Left colon (tissue), 2 donors: ENCODE results near the gene CCDC106. TPM values are rescaled to one million over a fixed set of nuclear protein-coding genes. Genes with fewer than 3 reads are reported as not detected.

Experiments
- ATAC-seq: fragments of 200-7000 bp; cut with Tn5 transposase; one replicate; pipeline ENCODE4 v1.9.1; 2020; ENCODE audit warnings: mild to moderate bottlenecking, moderate library complexity
- DNase-seq, 2 donors: peaks; one replicate each; pipeline ENCODE4 v3.0.0-alpha.2; 2020
- intact Hi-C, 2 donors: fragments of 100-400 bp; cut with DNase I in 1 of 2; cut with micrococcal nuclease in 1 of 2; formaldehyde crosslinking; loops; one replicate each; pipeline versions ENCODE4 v1.11.2 to v1.14.0; 2022; cut with DNase I, micrococcal nuclease
- total RNA-seq, 2 donors: library from RNA; stranded (reverse); fragmentation: NEBNext Ultra II Directional; extraction: Animal tissue kit (Norgen Biotek cat#: 25700); gene quantifications; one replicate each; pipeline ENCODE4 v1.2.1, GENCODE V29; 2021
- donor health status: DM: no; HTN: no; CAD: no.
- donor health status: DM: yes; HTN: yes; CAD: no.

Gene CCDC106
- total RNA-seq, 2 donors from 2014 or later: 6.2 to 6.7 TPM

DNA sequence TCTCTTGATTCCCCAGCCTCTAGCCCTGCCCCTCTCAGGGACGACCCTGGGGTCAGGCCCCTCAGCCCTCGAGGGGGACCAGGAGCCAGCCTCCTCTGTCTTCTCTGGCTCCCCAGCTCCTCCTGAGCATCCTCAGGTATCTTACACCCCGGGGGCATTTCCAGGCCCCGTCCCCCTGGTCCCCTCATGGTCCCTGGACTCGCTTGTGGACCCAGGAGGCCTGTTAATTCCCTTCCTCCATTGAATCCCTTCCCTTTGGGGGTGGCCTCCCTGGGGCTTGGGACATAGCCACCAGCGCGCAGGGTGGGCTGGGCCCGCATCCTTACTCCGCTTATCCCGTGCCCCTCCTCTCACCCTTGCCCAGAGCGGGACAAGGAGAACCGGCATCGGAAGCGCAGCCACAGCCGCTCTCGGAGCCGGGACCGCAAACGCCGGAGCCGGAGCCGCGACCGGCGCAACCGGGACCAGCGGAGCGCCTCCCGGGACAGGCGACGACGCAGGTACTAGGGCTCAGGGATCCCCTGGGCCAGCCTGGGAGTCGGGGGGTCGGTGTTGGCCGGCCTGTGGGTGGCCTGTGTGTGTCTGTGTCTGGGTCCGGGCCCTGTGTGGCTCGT is 10.9 kb downstream of the CCDC106 start:
- ATAC-seq: no peak
- intact Hi-C loops: no loop called here
- DNase-seq: no peak

- intact Hi-C loops: no loop called here
- DNase-seq: no peak
Observed at GRCh38 chr19:55659822-55660221, 11.8 kb downstream of the CCDC106 start.

DNA sequence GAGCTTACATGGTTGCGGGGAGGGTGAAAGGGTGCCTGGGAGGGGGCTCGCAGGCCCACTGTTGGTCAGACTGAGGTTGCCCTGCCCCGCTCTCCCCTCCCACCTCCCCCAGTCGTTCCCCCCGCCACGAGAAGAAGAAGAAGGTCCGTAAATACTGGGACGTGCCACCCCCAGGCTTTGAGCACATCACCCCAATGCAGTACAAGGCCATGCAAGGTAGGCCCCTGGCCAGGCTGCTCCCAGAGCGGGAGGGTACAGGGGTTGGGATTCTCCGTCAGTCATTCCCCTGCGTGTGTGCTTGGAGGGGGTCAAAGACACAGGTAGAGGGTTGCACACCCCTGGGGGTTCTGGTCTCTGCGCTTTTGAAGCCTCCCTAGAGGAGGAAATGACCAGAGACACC is 12.4 kb downstream of the CCDC106 start:
- intact Hi-C loops: no loop called here
- ATAC-seq: no peak
- no peak for DNase-seq

More at GRCh38 chr19:55659822-55660221, 11.8 kb downstream of the CCDC106 start:
- ATAC-seq: no peak

GRCh38 chr19:55660991-55661390 is 13.0 kb downstream of the CCDC106 start:
- DNase-seq (no peak), ATAC-seq (no peak)
- intact Hi-C loops: no loop called here

GRCh38 chr19:55661826-55662225 is 13.8 kb downstream of the CCDC106 start:
- no peak for ATAC-seq
- DNase-seq: no peak
- intact Hi-C loops: no loop called here

GRCh38 chr19:55663846-55664536 is 16.0 kb downstream of the CCDC106 start:
- intact Hi-C loops: no loop called here
- ATAC-seq: no peak
- no peak for DNase-seq

DNA sequence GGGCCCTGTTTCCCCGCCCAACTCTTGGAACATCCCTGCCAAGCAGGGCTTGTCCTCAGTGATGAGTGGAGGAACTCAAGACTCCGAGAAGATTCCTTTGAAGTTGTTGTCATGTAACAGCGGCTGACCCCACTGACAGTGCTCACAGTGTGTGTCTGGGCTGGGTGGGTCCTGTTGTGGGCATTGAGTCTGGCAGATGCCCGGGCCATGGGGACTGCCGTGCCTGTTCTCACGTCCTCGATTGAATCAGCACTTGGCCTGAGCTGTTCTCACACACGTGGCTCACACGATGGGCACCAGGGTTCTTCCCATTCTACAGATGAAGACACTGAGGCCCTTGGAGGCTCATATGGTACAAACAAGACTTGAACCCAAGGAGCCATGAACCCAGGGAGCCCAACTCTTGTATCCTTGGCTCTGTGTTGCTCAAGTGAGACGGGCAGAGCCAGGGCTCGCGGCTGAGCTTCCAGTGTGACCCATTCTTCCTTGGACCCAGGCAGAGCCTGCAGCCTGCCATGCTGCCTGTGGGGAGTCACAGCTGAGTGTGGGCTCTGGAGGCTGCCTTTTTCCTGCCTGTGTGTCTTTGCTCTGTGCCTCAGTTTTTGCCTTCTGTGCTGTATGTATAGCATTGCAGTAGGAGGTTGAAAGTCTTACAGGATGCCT is 18.5 kb downstream of the CCDC106 start:
- intact Hi-C loops: no loop called here
- DNase-seq (no peak), ATAC-seq (no peak)

- ATAC-seq: no peak
- no peak for DNase-seq
- intact Hi-C loops: no loop called here
Observed at GRCh38 chr19:55667006-55667381, 19.0 kb downstream of the CCDC106 start.

- ATAC-seq (no peak), DNase-seq (no peak)
- intact Hi-C loops: no loop called here
Observed at GRCh38 chr19:55667511-55667910, 19.5 kb downstream of the CCDC106 start.

GRCh38 chr19:55667958-55668357 is 19.9 kb downstream of the CCDC106 start:
- ATAC-seq: peak; percentile 80
- intact Hi-C loops: no loop called here
- DNase-seq: peak in 1 of 2 donors; percentile 39

DNA sequence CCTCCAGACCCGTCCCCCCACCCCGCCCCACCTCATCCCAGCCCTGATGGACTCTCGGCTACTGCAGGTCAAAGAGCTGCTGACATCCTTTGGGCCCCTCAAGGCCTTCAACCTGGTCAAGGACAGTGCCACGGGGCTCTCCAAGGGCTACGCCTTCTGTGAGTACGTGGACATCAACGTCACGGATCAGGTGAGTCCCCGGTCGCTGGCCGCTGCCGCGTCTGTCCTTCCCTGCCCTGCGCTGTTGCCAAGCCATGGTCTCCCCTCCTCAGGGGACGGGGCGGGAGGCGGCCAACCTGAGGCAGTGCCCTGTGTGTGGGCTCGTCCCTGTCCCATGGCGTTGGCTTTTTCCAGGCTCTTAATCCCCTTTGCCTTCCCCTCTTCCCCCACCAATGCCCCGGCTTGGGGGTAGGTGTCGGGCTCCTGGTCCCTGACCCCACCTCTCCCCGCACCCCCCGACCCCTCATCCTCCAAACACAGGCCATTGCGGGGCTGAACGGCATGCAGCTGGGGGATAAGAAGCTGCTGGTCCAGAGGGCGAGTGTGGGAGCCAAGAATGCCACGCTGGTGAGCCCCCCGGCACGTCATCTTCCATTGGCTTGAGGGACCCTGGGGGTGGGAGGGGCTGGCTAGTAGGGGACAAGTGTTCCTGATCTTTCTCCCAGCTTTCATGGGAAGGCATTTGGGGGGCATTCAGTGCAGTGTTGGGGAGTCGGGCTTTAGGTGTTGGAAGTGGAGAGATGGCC is 20.8 kb downstream of the CCDC106 start:
- intact Hi-C loops: no loop called here
- ATAC-seq: no peak
- DNase-seq: no peak

- ATAC-seq (no peak), DNase-seq (no peak)
- intact Hi-C loops: no loop called here
Observed at GRCh38 chr19:55669418-55670279, 21.6 kb downstream of the CCDC106 start.

GRCh38 chr19:55670280-55671053 is 22.5 kb downstream of the CCDC106 start:
- ATAC-seq: no peak
- intact Hi-C loops: no loop called here
- DNase-seq: peak in 1 of 2 donors; percentile 39

DNA sequence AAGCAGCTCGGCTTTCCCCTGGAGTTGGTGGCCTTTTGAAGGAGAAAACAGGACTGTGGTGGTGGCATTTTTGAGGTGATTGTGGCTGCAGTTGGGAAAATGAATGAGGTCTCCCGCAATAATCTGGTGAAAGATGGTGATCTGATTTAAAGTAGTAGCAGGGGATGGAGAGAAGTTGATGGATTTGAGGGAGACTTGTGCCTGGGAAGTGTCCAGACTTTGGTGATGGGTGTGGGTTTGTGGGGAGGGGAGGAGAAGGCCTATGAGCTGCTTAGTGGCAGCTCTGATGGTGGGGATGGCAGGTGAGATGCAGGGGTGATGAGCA is 23.0 kb downstream of the CCDC106 start:
- DNase-seq (no peak), ATAC-seq (no peak)
- intact Hi-C loops: no loop called here

GRCh38 chr19:55672418-55672817 is 24.4 kb downstream of the CCDC106 start:
- DNase-seq (no peak), ATAC-seq (no peak)
- intact Hi-C loops: no loop called here

GRCh38 chr19:55673465-55673864 is 25.5 kb downstream of the CCDC106 start:
- intact Hi-C loops: no loop called here
- ATAC-seq (no peak), DNase-seq (no peak)

- intact Hi-C loops: no loop called here
- no peak for ATAC-seq
Observed at GRCh38 chr19:55673889-55674288, 25.9 kb downstream of the CCDC106 start.

DNA sequence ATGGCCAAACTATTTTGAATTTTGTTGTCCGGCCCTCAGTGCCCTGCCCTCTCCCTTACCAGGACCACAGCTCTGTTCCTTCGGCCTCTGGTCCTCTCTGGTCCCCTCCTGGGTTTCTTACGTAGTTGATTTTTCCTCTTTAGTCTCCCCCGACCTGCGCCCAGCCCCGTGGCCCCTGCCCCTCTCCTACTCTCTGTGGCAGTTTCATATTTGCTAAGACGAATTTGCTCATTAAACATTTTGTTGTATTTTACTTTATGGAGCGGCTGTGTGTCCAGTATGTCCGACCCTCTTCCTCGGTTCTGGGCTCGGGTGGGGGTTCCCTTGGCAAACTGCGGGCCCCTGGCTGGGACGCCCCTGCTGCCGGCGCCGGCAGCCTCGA is 26.4 kb downstream of the CCDC106 start:
- DNase-seq (no peak), ATAC-seq (no peak)
- intact Hi-C loops: no loop called here

More at GRCh38 chr19:55673889-55674288, 25.9 kb downstream of the CCDC106 start:
- DNase-seq: no peak
